HuH-7 (cell line): ENCODE results near the gene TECPR1.

Experiments used
- DNase-seq: peaks from one replicate; pipeline ENCODE4 v3.0.0; 2011; ENCODE audit warnings: low spot score

The TECPR1 gene

GRCh38 chr7:98189559-98189958 lies 62.5 kb downstream of the TECPR1 start:
- no peak for DNase-seq

GRCh38 chr7:98187138-98187502 lies 64.9 kb downstream of the TECPR1 start:
- no peak for DNase-seq

GRCh38 chr7:98186452-98187137 lies 65.4 kb downstream of the TECPR1 start:
- no peak for DNase-seq

- DNase-seq, result no peak
These were observed 66.9 kb downstream of the TECPR1 start for GRCh38 chr7:98185101-98185500.

GRCh38 chr7:98180751-98181150 lies 71.3 kb downstream of the TECPR1 start:
- DNase-seq, result no peak

GRCh38 chr7:98178762-98179490 lies 73.1 kb downstream of the TECPR1 start:
- no peak for DNase-seq

- no peak for DNase-seq
These were observed 73.7 kb downstream of the TECPR1 start for GRCh38 chr7:98178321-98178720.

- no peak for DNase-seq
These were observed 74.5 kb downstream of the TECPR1 start for GRCh38 chr7:98177553-98177952.

- DNase-seq, result no peak
These were observed 76.6 kb downstream of the TECPR1 start for GRCh38 chr7:98175260-98175940.

- no peak for DNase-seq
These were observed 77.4 kb downstream of the TECPR1 start for GRCh38 chr7:98174334-98175259.

- DNase-seq, result no peak
These were observed 80.6 kb downstream of the TECPR1 start for GRCh38 chr7:98171449-98171848.

GRCh38 chr7:98170966-98171365 lies 81.1 kb downstream of the TECPR1 start:
- no peak for DNase-seq

- DNase-seq, result no peak
These were observed 83.0 kb downstream of the TECPR1 start for GRCh38 chr7:98168904-98169621.

- DNase-seq, result peak; percentile 92
These were observed 83.7 kb downstream of the TECPR1 start for GRCh38 chr7:98168181-98168903.

GRCh38 chr7:98167653-98168052 lies 84.4 kb downstream of the TECPR1 start:
- DNase-seq, result no peak

GRCh38 chr7:98166668-98166970 lies 85.4 kb downstream of the TECPR1 start:
- no peak for DNase-seq

- DNase-seq, result peak; percentile 80
These were observed 86.0 kb downstream of the TECPR1 start for GRCh38 chr7:98165827-98166667.
